ENCODE data around the gene EIF3B. TPM values are rescaled to one million over a fixed set of nuclear protein-coding genes. Genes with fewer than 3 reads are reported as not detected.
"Not testable (repeated sequence)": the region's sequence is repeated elsewhere in the genome, so short reads cannot be mapped to it uniquely, and the experiment has no call there.

Gene EIF3B
- total RNA-seq, 4 donors from 2014 or later = 116 to 251 (median 122) TPM

GRCh38 chr7:2412587-2413201, 58.1 kb downstream of the EIF3B start:
- ATAC-seq (ENCODE audit: low FRiP score) (no peak), DNase-seq (ENCODE audit: low spot score) (no peak)
- no peak for TF ChIP-seq CTCF (IDR thresholded peaks at IDR 0.05)

- ATAC-seq (ENCODE audit: low FRiP score) = no peak
- TF ChIP-seq CTCF (IDR thresholded peaks at IDR 0.05) = no peak
Measured at GRCh38 chr7:2416063-2416462, 61.4 kb downstream of the EIF3B start.

GRCh38 chr7:2416650-2417049, 62.0 kb downstream of the EIF3B start:
- ATAC-seq (ENCODE audit: low FRiP score) (no peak), DNase-seq (ENCODE audit: low spot score) (no peak)
- no peak for TF ChIP-seq CTCF (IDR thresholded peaks at IDR 0.05)

More at GRCh38 chr7:2416063-2416462, 61.4 kb downstream of the EIF3B start:
- no peak for DNase-seq (ENCODE audit: low spot score)

- ATAC-seq (ENCODE audit: low FRiP score); DNase-seq (ENCODE audit: low spot score): not testable (repeated sequence)
Measured at GRCh38 chr7:2417178-2417577, 62.6 kb downstream of the EIF3B start.

GRCh38 chr7:2417981-2418481, 63.4 kb downstream of the EIF3B start:
- no peak for TF ChIP-seq CTCF (IDR thresholded peaks at IDR 0.05)
- ATAC-seq (ENCODE audit: low FRiP score) (peak; percentile 23), DNase-seq (ENCODE audit: low spot score) (no peak)

- no peak for ATAC-seq (ENCODE audit: low FRiP score)
- no peak for TF ChIP-seq CTCF (IDR thresholded peaks at IDR 0.05)
- DNase-seq (ENCODE audit: low spot score) = no peak
Measured at GRCh38 chr7:2420216-2420933, 65.7 kb downstream of the EIF3B start.

GRCh38 chr7:2421943-2422310, 67.3 kb downstream of the EIF3B start:
- no peak for ATAC-seq (ENCODE audit: low FRiP score)
- TF ChIP-seq CTCF (IDR thresholded peaks at IDR 0.05) = no peak

More at GRCh38 chr7:2421943-2422310, 67.3 kb downstream of the EIF3B start:
- DNase-seq (ENCODE audit: low spot score) = no peak

Measured in omental fat pad (tissue), 4 donors.